ENCODE results near the gene DCX.
A peak's percentile ranks its signal among the peaks of the same experiment; 100 is the strongest.

DCX gene

GRCh38 chrX:111254896-111255693, 156.9 kb downstream of the DCX start:
- DNase-seq (ENCODE audit: low read depth): no peak
- H3K4me3 ChIP-seq (ENCODE audit: low read depth, low read length): no peak overlapping the region
- no peak for TF ChIP-seq CTCF (IDR thresholded peaks at IDR 0.05; ENCODE audit: low read depth, low read length, missing control alignments)

- no peak overlapping the region for H3K4me3 ChIP-seq (ENCODE audit: low read depth, low read length)
- peak; percentile 26 for TF ChIP-seq CTCF (IDR thresholded peaks at IDR 0.05; ENCODE audit: low read depth, low read length, missing control alignments)
- no peak for DNase-seq (ENCODE audit: low read depth)
These were observed 167.7 kb downstream of the DCX start for GRCh38 chrX:111244235-111244750.

Measured in GM12864 (cell line).